Trophoblast cell (in vitro differentiated cells and primary cell): ENCODE results near the gene IL12RB1.

Experiments used
- DNase-seq, 2 donors: peaks; one replicate each; pipeline ENCODE4 v3.0.0-alpha.2; 2016
- H2AFZ ChIP-seq: 2 replicates; pipeline ENCODE4 v1.6.1; 2013; ENCODE audit warnings: low read length, moderate library complexity, mild to moderate bottlenecking; ENCODE audit not compliant: insufficient read depth, poor library complexity
- H2AK5ac ChIP-seq: 2 replicates; pipeline ENCODE4 v1.6.1; 2013; ENCODE audit warnings: mild to moderate bottlenecking, low read length
- H2BK120ac ChIP-seq: 2 replicates; pipeline ENCODE4 v1.6.1; 2013; ENCODE audit warnings: low read length, mild to moderate bottlenecking, moderate library complexity; ENCODE audit not compliant: insufficient read depth, poor library complexity
- H2BK12ac ChIP-seq: 2 replicates; pipeline ENCODE4 v1.6.1; 2013; ENCODE audit warnings: mild to moderate bottlenecking, low read length, moderate library complexity
- H2BK5ac ChIP-seq: 2 replicates; pipeline ENCODE4 v1.6.1; 2013; ENCODE audit warnings: low read length, low read depth, moderate library complexity, mild to moderate bottlenecking; ENCODE audit not compliant: poor library complexity
- H3K14ac ChIP-seq: 2 replicates; pipeline ENCODE4 v1.6.1; 2013; ENCODE audit warnings: mild to moderate bottlenecking, low read length
- H3K18ac ChIP-seq: 2 replicates; pipeline ENCODE4 v1.6.1; 2013; ENCODE audit warnings: mild to moderate bottlenecking, low read length
- H3K23ac ChIP-seq: 2 replicates; pipeline ENCODE4 v1.6.1; 2013; ENCODE audit warnings: low read length
- H3K27ac ChIP-seq: 2 replicates; pipeline ENCODE4 v1.5.1; 2013; ENCODE audit warnings: low read depth, mild to moderate bottlenecking, inconsistent platforms, low read length, moderate library complexity
- H3K27me3 ChIP-seq: 2 replicates; pipeline ENCODE4 v1.6.1; 2013; ENCODE audit warnings: inconsistent platforms, mild to moderate bottlenecking, low read length, moderate library complexity; ENCODE audit not compliant: insufficient read depth
- H3K36me3 ChIP-seq, 2 experiments: 1 replicate in 1 of 2; 2 replicates in 1 of 2; pipeline ENCODE4 v1.6.1; 2013; ENCODE audit warnings: low read length in 2 of 2, mild to moderate bottlenecking in 2 of 2, moderate library complexity in 1 of 2; ENCODE audit not compliant: insufficient read depth in 2 of 2, control insufficient read depth in 1 of 2
- H3K4ac ChIP-seq: 2 replicates; pipeline ENCODE4 v1.6.1; 2013; ENCODE audit warnings: low read depth, mild to moderate bottlenecking, low read length, moderate library complexity
- H3K4me1 ChIP-seq, 2 experiments: 1 replicate in 1 of 2; 2 replicates in 1 of 2; pipeline ENCODE4 v1.6.1; 2013; ENCODE audit warnings: low read length in 2 of 2, mild to moderate bottlenecking in 2 of 2, moderate library complexity in 1 of 2; ENCODE audit not compliant: insufficient read depth in 2 of 2, control insufficient read depth in 1 of 2
- H3K4me2 ChIP-seq: 2 replicates; pipeline ENCODE4 v1.6.1; 2013; ENCODE audit warnings: inconsistent platforms, mild to moderate bottlenecking, low read length, moderate library complexity
- H3K4me3 ChIP-seq: 2 replicates; pipeline ENCODE4 v1.5.1; 2013; ENCODE audit warnings: mild to moderate bottlenecking, low read depth, low read length, inconsistent platforms
- H3K79me1 ChIP-seq: one replicate; pipeline ENCODE4 v1.6.1; 2013; ENCODE audit warnings: low read length
- H3K79me2 ChIP-seq: 2 replicates; pipeline ENCODE4 v1.6.1; 2013; ENCODE audit warnings: low read length, mild to moderate bottlenecking; ENCODE audit not compliant: control insufficient read depth, insufficient read depth, poor library complexity
- H3K9ac ChIP-seq: 2 replicates; pipeline ENCODE4 v1.6.1; 2013; ENCODE audit warnings: mild to moderate bottlenecking, low read length
- H3K9me3 ChIP-seq: 2 replicates; pipeline ENCODE4 v1.6.1; 2013; ENCODE audit warnings: low read depth, mild to moderate bottlenecking, control low read depth, inconsistent platforms, low read length; ENCODE audit not compliant: insufficient read depth
- H4K12ac ChIP-seq: 2 replicates; pipeline ENCODE4 v1.6.1; 2013; ENCODE audit warnings: low read depth, mild to moderate bottlenecking, low read length, moderate library complexity
- H4K8ac ChIP-seq: 2 replicates; pipeline ENCODE4 v1.6.1; 2013; ENCODE audit warnings: low read depth, mild to moderate bottlenecking, low read length, moderate library complexity
- H4K91ac ChIP-seq: one replicate; pipeline ENCODE4 v1.6.1; 2013; ENCODE audit warnings: low read depth, mild to moderate bottlenecking, low read length, moderate library complexity
- WGBS: extraction: QIAGEN DNeasy Blood & Tissue Kit; methylation state at CpG from one replicate; pipeline ENCODE4 v1.1.7; 2013; ENCODE audit warnings: missing lambda C conversion rate; ENCODE audit not compliant: insufficient read length, insufficient coverage; ENCODE audit errors: extremely low coverage; 5-methylcytosine and 5-hydroxymethylcytosine counted together

IL12RB1 gene

GRCh38 chr19:18101268-18101667 lies 14.5 kb upstream of the IL12RB1 start:
- H2AK5ac ChIP-seq = no peak overlapping the region
- DNase-seq = no peak

DNA sequence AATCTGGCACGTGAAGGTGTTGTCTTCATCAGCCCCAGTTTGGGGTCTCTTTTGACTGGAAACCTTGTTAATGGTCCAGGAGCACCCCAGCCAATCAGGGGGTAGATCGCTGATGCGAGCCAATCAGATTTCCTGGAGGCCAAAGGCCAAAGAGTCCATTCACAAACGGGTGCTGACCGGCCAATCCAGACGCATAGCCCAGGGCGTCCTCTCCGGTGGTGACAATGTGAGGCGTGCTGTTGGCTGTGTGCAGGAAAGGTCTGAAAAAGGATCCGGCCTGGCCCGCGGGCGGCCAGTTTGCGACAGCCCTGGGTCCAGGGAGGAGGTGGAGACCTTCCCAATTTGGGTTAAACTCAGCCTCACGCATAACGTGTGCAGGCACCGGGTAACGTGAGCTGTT lies 14.0 kb upstream of the IL12RB1 start:
- peak; percentile 54 to 55 for DNase-seq
- H3K79me2 ChIP-seq = peaks cover 2% of the 10 kb centered on the region

More at GRCh38 chr19:18101268-18101667, 14.5 kb upstream of the IL12RB1 start:
- H4K8ac ChIP-seq = no peak overlapping the region
- peaks cover 5% of the 10 kb centered on the region for H3K27me3 ChIP-seq
- no peak overlapping the region for H2BK12ac ChIP-seq
- no peak overlapping the region for H3K27ac ChIP-seq
- no peak overlapping the region for H4K12ac ChIP-seq
- no peaks in the 10 kb centered on the region for H3K36me3 ChIP-seq
- no peak overlapping the region for H2BK5ac ChIP-seq
- no peak overlapping the region for H3K23ac ChIP-seq
- H3K79me2 ChIP-seq = peaks cover 2% of the 10 kb centered on the region
- no peak overlapping the region for H2BK120ac ChIP-seq
- H4K91ac ChIP-seq = no peak overlapping the region
- peaks cover 2% of the 10 kb centered on the region for H3K9me3 ChIP-seq
- H3K4ac ChIP-seq = no peak overlapping the region
- no peak overlapping the region for H3K4me3 ChIP-seq
- H3K18ac ChIP-seq = no peak overlapping the region
- H3K9ac ChIP-seq = no peak overlapping the region
- H3K4me1 ChIP-seq = peaks cover 7 to 12% of the 10 kb centered on the region in 2 experiments
- peaks cover 5% of the 10 kb centered on the region for H3K79me1 ChIP-seq
- no peak overlapping the region for H3K4me2 ChIP-seq
- H3K14ac ChIP-seq = no peak overlapping the region
- H2AFZ ChIP-seq = no peak overlapping the region
- no CpG with 5 or more reads among the region's 3 CpGs for WGBS

GRCh38 chr19:18099623-18099995 lies 12.9 kb upstream of the IL12RB1 start:
- H2BK120ac ChIP-seq = no peak overlapping the region
- H3K4me2 ChIP-seq = no peak overlapping the region
- H2BK12ac ChIP-seq = no peak overlapping the region
- H3K9ac ChIP-seq = no peak overlapping the region
- DNase-seq = peak; percentile 51 to 63
- H3K14ac ChIP-seq = no peak overlapping the region
- H3K9me3 ChIP-seq = peaks cover 2% of the 10 kb centered on the region
- no peak overlapping the region for H4K91ac ChIP-seq
- H3K4me1 ChIP-seq = peaks cover 7 to 10% of the 10 kb centered on the region in 2 experiments
- H2AFZ ChIP-seq = no peak overlapping the region
- H4K8ac ChIP-seq = no peak overlapping the region
- no peak overlapping the region for H2BK5ac ChIP-seq
- no peak overlapping the region for H3K4ac ChIP-seq
- peaks cover 5% of the 10 kb centered on the region for H3K27me3 ChIP-seq
- H3K36me3 ChIP-seq = no peaks in the 10 kb centered on the region
- H3K23ac ChIP-seq = no peak overlapping the region
- H3K79me1 ChIP-seq = peaks cover 5% of the 10 kb centered on the region
- no peak overlapping the region for H3K27ac ChIP-seq
- H3K4me3 ChIP-seq = no peak overlapping the region
- H3K18ac ChIP-seq = no peak overlapping the region
- H3K79me2 ChIP-seq = peaks cover 2% of the 10 kb centered on the region
- no peak overlapping the region for H4K12ac ChIP-seq
- no CpG with 5 or more reads among the region's 8 CpGs for WGBS
- H2AK5ac ChIP-seq = no peak overlapping the region

More for the DNA sequence above, 14.0 kb upstream of the IL12RB1 start:
- H2BK12ac ChIP-seq = no peak overlapping the region
- H2BK5ac ChIP-seq = no peak overlapping the region
- H4K8ac ChIP-seq = no peak overlapping the region
- H3K27ac ChIP-seq = no peak overlapping the region
- no peak overlapping the region for H3K18ac ChIP-seq
- no peak overlapping the region for H4K91ac ChIP-seq
- no peak overlapping the region for H3K4me3 ChIP-seq
- WGBS = no CpG with 5 or more reads among the region's 18 CpGs
- no peak overlapping the region for H3K23ac ChIP-seq
- peaks cover 5% of the 10 kb centered on the region for H3K27me3 ChIP-seq
- no peak overlapping the region for H4K12ac ChIP-seq
- H2BK120ac ChIP-seq = no peak overlapping the region
- H3K4me1 ChIP-seq = peaks cover 7 to 12% of the 10 kb centered on the region in 2 experiments
- H3K36me3 ChIP-seq = no peaks in the 10 kb centered on the region
- H3K4ac ChIP-seq = no peak overlapping the region
- no peak overlapping the region for H3K14ac ChIP-seq
- no peak overlapping the region for H3K9ac ChIP-seq
- peaks cover 5% of the 10 kb centered on the region for H3K79me1 ChIP-seq
- H2AK5ac ChIP-seq = no peak overlapping the region
- peak overlapping the region; percentile 12 for H3K4me2 ChIP-seq
- H3K9me3 ChIP-seq = peaks cover 2% of the 10 kb centered on the region
- peak overlapping the region; percentile 38 for H2AFZ ChIP-seq

DNA sequence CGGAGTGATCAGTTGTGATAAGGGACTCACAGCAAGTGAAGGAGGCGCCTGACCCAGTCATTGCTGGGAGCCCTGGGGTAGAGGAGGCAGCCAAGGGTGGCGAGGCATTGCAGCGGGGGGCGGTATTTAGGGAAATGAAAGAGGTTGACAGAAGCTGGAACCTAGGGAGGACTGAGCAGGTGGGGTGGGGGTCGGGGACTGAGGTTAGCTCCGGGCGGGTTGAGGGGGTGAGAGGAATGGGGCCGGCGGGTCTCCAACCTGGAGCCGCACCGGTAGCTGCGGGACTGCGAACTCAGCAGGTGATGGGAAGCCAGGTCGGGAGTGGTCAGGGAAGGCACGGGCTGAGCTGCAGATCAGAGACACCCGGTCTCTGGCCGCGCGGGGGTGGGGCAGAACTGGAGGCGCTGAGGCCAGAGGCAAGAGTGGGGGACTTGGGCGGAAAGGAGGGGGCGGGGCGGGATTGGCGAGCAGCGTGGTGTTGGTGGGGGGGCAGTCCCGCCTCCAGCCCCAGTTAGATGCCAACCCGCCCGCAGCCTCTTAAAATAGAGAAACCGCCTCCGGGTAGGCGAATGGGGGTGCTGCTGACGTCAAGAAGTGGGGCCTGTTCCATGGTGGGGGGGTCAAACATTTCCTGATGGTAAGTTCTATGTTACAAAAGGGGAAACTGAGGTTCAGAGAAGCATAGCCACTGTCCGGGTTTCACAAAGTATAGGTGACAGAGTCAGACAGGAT lies 12.3 kb upstream of the IL12RB1 start:
- no peak overlapping the region for H2BK120ac ChIP-seq
- H3K14ac ChIP-seq = no peak overlapping the region
- no peak overlapping the region for H3K4me3 ChIP-seq
- no peak overlapping the region for H2AK5ac ChIP-seq
- WGBS = no CpG with 5 or more reads among the region's 34 CpGs
- no peak overlapping the region for H4K12ac ChIP-seq
- H3K27me3 ChIP-seq = peaks cover 5% of the 10 kb centered on the region
- H2BK12ac ChIP-seq = no peak overlapping the region
- H3K36me3 ChIP-seq = no peaks in the 10 kb centered on the region
- no peak overlapping the region for H3K23ac ChIP-seq
- H2BK5ac ChIP-seq = no peak overlapping the region
- H3K18ac ChIP-seq = no peak overlapping the region
- no peak overlapping the region for H2AFZ ChIP-seq
- H3K4ac ChIP-seq = no peak overlapping the region
- no peaks in the 10 kb centered on the region for H3K79me2 ChIP-seq
- DNase-seq = no peak
- peaks cover 2% of the 10 kb centered on the region for H3K9me3 ChIP-seq
- H3K9ac ChIP-seq = no peak overlapping the region
- no peaks in the 10 kb centered on the region for H3K79me1 ChIP-seq
- H3K4me2 ChIP-seq = no peak overlapping the region
- no peak overlapping the region for H4K8ac ChIP-seq
- no peak overlapping the region for H4K91ac ChIP-seq
- H3K27ac ChIP-seq = no peak overlapping the region
- H3K4me1 ChIP-seq = peaks cover 7 to 8% of the 10 kb centered on the region in 2 experiments
